ENCODE results near the gene MTSS2. TPM values are rescaled to one million over a fixed set of nuclear protein-coding genes. Genes with fewer than 3 reads are reported as not detected.

The MTSS2 gene
- polyA plus RNA-seq, 1 donor from 2014 or later, result 20.4 TPM

GRCh38 chr16:70696952-70697593, 11.2 kb upstream of the MTSS2 start:
- no peaks in the 10 kb centered on the region for H3K9me2 ChIP-seq (ENCODE audit: insufficient read depth, low read length)
- no peak for TF ChIP-seq TAF1 (IDR thresholded peaks at IDR 0.05; ENCODE audit: low read depth)
- TF ChIP-seq EZH2 (IDR thresholded peaks at IDR 0.05; ENCODE audit: borderline replicate concordance, insufficient read depth, low read length, poor library complexity, severe bottlenecking), result no peak
- TF ChIP-seq CTCF (IDR thresholded peaks at IDR 0.05; ENCODE audit: poor library complexity, severe bottlenecking), result no peak
- TF ChIP-seq SMC3 (conservative IDR thresholded peaks at IDR 0.05; ENCODE audit: poor library complexity), result no peak
- no peak for TF ChIP-seq REST (IDR thresholded peaks at IDR 0.05; ENCODE audit: borderline replicate concordance)
- H3K4me3 ChIP-seq (ENCODE audit: low read length), result no peak overlapping the region
- H3K79me2 ChIP-seq (replicated peaks; ENCODE audit: insufficient read depth, low read length), result no peaks in the 10 kb centered on the region
- no peak overlapping the region for H2AFZ ChIP-seq (ENCODE audit: low read depth, low read length)
- no peaks in the 10 kb centered on the region for H3K36me3 ChIP-seq (ENCODE audit: insufficient read depth, low read length)
- H3K4me2 ChIP-seq (ENCODE audit: low read length), result no peak overlapping the region
- no peaks in the 10 kb centered on the region for H3K27me3 ChIP-seq (ENCODE audit: insufficient read depth, low read depth, low read length)
- no peaks in the 10 kb centered on the region for H3K9me3 ChIP-seq (ENCODE audit: low read length)
- no peak overlapping the region for H3K9ac ChIP-seq (ENCODE audit: low read length)
- H4K20me1 ChIP-seq (ENCODE audit: insufficient read depth), result no peaks in the 10 kb centered on the region
- H3K27ac ChIP-seq (ENCODE audit: low read length), result no peak overlapping the region
- H3F3A ChIP-seq (ENCODE audit: insufficient read depth, low read length, poor library complexity, severe bottlenecking), result no peaks in the 10 kb centered on the region

- H3K9me3 ChIP-seq (ENCODE audit: low read length), result no peaks in the 10 kb centered on the region
- H3K36me3 ChIP-seq (ENCODE audit: insufficient read depth, low read length), result no peaks in the 10 kb centered on the region
- no peak overlapping the region for H3K4me2 ChIP-seq (ENCODE audit: low read length)
- no peaks in the 10 kb centered on the region for H3K9me2 ChIP-seq (ENCODE audit: insufficient read depth, low read length)
- H3K79me2 ChIP-seq (replicated peaks; ENCODE audit: insufficient read depth, low read length), result no peaks in the 10 kb centered on the region
- H4K20me1 ChIP-seq (ENCODE audit: insufficient read depth), result no peaks in the 10 kb centered on the region
- H3K9ac ChIP-seq (ENCODE audit: low read length), result no peak overlapping the region
- no peak overlapping the region for H3K4me3 ChIP-seq (ENCODE audit: low read length)
- H3F3A ChIP-seq (ENCODE audit: insufficient read depth, low read length, poor library complexity, severe bottlenecking), result no peaks in the 10 kb centered on the region
- H2AFZ ChIP-seq (ENCODE audit: low read depth, low read length), result no peak overlapping the region
- no peaks in the 10 kb centered on the region for H3K27me3 ChIP-seq (ENCODE audit: insufficient read depth, low read depth, low read length)
- H3K27ac ChIP-seq (ENCODE audit: low read length), result no peak overlapping the region
- TF ChIP-seq MXI1 (conservative IDR thresholded peaks at IDR 0.05; ENCODE audit: poor library complexity, severe bottlenecking) (no peak), RAD21 (conservative IDR thresholded peaks at IDR 0.05) (no peak), TAF1 (IDR thresholded peaks at IDR 0.05; ENCODE audit: low read depth) (no peak)
Measured at GRCh38 chr16:70696355-70696754, 10.5 kb upstream of the MTSS2 start.
